ENCODE measurements around the gene PICALM.

Gene PICALM, protein sequence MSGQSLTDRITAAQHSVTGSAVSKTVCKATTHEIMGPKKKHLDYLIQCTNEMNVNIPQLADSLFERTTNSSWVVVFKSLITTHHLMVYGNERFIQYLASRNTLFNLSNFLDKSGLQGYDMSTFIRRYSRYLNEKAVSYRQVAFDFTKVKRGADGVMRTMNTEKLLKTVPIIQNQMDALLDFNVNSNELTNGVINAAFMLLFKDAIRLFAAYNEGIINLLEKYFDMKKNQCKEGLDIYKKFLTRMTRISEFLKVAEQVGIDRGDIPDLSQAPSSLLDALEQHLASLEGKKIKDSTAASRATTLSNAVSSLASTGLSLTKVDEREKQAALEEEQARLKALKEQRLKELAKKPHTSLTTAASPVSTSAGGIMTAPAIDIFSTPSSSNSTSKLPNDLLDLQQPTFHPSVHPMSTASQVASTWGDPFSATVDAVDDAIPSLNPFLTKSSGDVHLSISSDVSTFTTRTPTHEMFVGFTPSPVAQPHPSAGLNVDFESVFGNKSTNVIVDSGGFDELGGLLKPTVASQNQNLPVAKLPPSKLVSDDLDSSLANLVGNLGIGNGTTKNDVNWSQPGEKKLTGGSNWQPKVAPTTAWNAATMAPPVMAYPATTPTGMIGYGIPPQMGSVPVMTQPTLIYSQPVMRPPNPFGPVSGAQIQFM

DNA sequence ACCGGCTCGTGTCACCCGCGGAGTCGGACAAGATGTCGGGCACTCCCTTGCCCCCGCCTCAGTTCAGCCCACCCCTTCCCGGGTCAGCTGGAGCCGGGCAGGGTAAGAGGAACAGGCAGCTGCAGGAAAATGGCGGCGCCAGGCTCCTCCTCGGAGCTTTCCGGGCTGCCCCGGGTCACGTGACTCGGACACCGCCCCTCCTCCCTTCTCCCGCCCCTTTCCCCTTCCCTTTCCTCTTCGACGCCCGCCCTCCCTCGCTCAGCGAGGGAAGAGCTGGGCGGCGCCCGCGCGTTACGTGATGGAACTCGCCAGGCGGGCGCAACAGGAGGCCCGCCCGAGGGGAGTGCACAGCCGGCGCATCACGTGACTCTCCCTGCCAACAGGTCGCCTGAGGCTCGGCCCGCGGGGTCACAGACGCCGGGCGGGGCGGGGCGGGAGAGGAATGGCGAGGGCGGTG lies at the start of gene PICALM:
Gene PICALM (minus strand): TSS at position 134 of the 457 bp plus-strand sequence. CDS start 304 bp downstream, outside the sequence.
- ChIA-PET CTCF (interaction anchor here (1.3 kb wide), 1 partner anchor 27 kb away, joined by 5 read pairs; no protein-coding TSS in a partner anchor), POLR2A (ENCODE audit: low non-redundant PET) (interaction anchor here (1.6 kb wide), 1 partner anchor 91 kb away, joined by 4 read pairs; no protein-coding TSS in a partner anchor)
- TF ChIP-seq, protein P1, sequence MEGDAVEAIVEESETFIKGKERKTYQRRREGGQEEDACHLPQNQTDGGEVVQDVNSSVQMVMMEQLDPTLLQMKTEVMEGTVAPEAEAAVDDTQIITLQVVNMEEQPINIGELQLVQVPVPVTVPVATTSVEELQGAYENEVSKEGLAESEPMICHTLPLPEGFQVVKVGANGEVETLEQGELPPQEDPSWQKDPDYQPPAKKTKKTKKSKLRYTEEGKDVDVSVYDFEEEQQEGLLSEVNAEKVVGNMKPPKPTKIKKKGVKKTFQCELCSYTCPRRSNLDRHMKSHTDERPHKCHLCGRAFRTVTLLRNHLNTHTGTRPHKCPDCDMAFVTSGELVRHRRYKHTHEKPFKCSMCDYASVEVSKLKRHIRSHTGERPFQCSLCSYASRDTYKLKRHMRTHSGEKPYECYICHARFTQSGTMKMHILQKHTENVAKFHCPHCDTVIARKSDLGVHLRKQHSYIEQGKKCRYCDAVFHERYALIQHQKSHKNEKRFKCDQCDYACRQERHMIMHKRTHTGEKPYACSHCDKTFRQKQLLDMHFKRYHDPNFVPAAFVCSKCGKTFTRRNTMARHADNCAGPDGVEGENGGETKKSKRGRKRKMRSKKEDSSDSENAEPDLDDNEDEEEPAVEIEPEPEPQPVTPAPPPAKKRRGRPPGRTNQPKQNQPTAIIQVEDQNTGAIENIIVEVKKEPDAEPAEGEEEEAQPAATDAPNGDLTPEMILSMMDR (conservative IDR thresholded peaks at IDR 0.05; ENCODE audit: low read depth) = no peak
- peak within 1 kb of the TSS; percentile 97 for H3K27ac ChIP-seq
- peak; percentile 88 for DNase-seq (ENCODE audit: low spot score)

DNA sequence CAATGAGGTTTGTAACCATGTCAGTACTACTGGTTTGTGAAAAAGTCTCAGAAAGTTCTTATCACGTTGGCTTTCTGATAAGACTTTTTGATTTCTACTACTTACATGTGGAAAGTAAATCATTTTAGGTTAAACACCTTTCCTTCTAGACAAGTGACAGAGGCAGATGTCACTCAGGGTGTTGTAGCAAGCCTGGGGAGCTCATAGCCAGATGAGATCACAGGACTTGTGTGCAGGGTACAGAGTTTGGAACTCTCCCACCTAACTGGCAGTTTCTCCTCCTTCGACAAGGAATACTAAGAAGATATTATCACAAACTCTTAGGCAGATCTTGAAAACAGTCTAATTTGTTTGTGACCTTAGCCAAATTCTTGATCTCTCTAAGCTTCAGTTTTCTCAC lies 49.4 kb upstream of the PICALM start:
- POLR2A ChIA-PET (ENCODE audit: low non-redundant PET) = no interaction called here
- TF ChIP-seq, protein P1 (conservative IDR thresholded peaks at IDR 0.05; ENCODE audit: low read depth) = no peak
- DNase-seq (ENCODE audit: low spot score) = no peak
- CTCF ChIA-PET = interaction anchor here (0.6 kb wide), 2 partner anchors 11 to 53 kb away, joined by 5 to 7 read pairs; no protein-coding TSS in a partner anchor
- H3K27ac ChIP-seq = no peak overlapping the region

DNA sequence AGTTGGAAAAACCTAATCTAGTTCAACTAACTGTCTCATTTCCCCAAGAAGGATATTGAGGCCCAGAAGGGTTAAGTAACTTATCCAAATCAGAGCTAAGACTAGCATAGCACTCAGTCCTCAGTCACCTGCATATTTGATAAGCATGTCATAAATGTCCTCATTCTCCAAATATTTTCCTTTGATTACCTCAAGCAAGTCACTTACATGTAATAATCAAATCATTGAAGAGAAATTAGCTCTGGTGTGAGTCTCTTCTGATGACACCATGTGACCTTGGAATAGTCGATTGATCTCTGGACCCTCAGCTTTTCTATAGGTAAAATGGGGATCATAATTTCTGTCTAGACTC lies 48.8 kb upstream of the PICALM start:
- ChIA-PET CTCF (interaction anchor here (0.6 kb wide), 2 partner anchors 11 to 53 kb away, joined by 5 to 7 read pairs; no protein-coding TSS in a partner anchor), POLR2A (ENCODE audit: low non-redundant PET) (no interaction called here)
- TF ChIP-seq, protein P1 (conservative IDR thresholded peaks at IDR 0.05; ENCODE audit: low read depth) = no peak
- no peak overlapping the region for H3K27ac ChIP-seq
- DNase-seq (ENCODE audit: low spot score) = no peak

GRCh38 chr11:86117001-86117711 lies 48.3 kb upstream of the PICALM start:
- POLR2A ChIA-PET (ENCODE audit: low non-redundant PET) = no interaction called here
- H3K27ac ChIP-seq = no peak overlapping the region
- DNase-seq (ENCODE audit: low spot score) = no peak
- CTCF ChIA-PET = no interaction called here
- TF ChIP-seq, protein P1 (conservative IDR thresholded peaks at IDR 0.05; ENCODE audit: low read depth) = no peak

GRCh38 chr11:86116386-86116726 lies 47.5 kb upstream of the PICALM start:
- POLR2A ChIA-PET (ENCODE audit: low non-redundant PET) = no interaction called here
- CTCF ChIA-PET = no interaction called here
- TF ChIP-seq, protein P1 (conservative IDR thresholded peaks at IDR 0.05; ENCODE audit: low read depth) = no peak
- DNase-seq (ENCODE audit: low spot score) = peak; percentile 64
- H3K27ac ChIP-seq = no peak overlapping the region

All from RWPE1 (cell line).